Lung (tissue), 12 donors: ENCODE measurements around the gene PRDM5. TPM values are rescaled to one million over a fixed set of nuclear protein-coding genes. Genes with fewer than 3 reads are reported as not detected.

Experiments
- ATAC-seq: fragments of 200-7000 bp; cut with Tn5 transposase; one replicate; pipeline ENCODE4 v1.9.1; 2020; ENCODE audit warnings: moderate number of reproducible peaks; ENCODE audit not compliant: insufficient read depth, low FRiP score
- DNase-seq, 3 donors: peaks; one replicate each; pipeline ENCODE4 v3.0.0-alpha.2; 2013 to 2017
- H3K27ac ChIP-seq, 2 donors: one replicate each; pipeline ENCODE4 v1.5.1; 2013; ENCODE audit warnings: mild to moderate bottlenecking in 2 of 2, moderate library complexity in 2 of 2, control low read depth in 1 of 2, inconsistent platforms in 1 of 2, low read depth in 1 of 2, low read length in 1 of 2
- H3K27me3 ChIP-seq, 3 donors: one replicate each; pipeline ENCODE4 v1.5.1; 2013; ENCODE audit warnings: low read length in 2 of 3; ENCODE audit not compliant: control insufficient read depth in 3 of 3, insufficient read depth in 3 of 3
- H3K36me3 ChIP-seq, 4 donors: one replicate each; pipeline ENCODE4 v1.5.1; 2013; ENCODE audit warnings: low read length in 4 of 4, mild to moderate bottlenecking in 1 of 4, moderate library complexity in 1 of 4; ENCODE audit not compliant: control insufficient read depth in 4 of 4, insufficient read depth in 4 of 4
- H3K4me1 ChIP-seq, 5 donors: one replicate each; pipeline ENCODE4 v1.5.1; 2013; ENCODE audit warnings: low read length in 5 of 5, mild to moderate bottlenecking in 2 of 5, moderate library complexity in 1 of 5; ENCODE audit not compliant: control insufficient read depth in 5 of 5, insufficient read depth in 5 of 5
- H3K4me3 ChIP-seq: one replicate; pipeline ENCODE4 v1.5.1; 2013; ENCODE audit warnings: mild to moderate bottlenecking, control low read depth, moderate library complexity
- H3K9ac ChIP-seq, 2 donors: one replicate each; pipeline ENCODE4 v1.5.1; 2013; ENCODE audit warnings: low read length in 2 of 2, control low read depth in 1 of 2; ENCODE audit not compliant: insufficient read depth in 1 of 2
- H3K9me3 ChIP-seq, 4 donors: one replicate each; pipeline ENCODE4 v1.5.1; 2013; ENCODE audit warnings: low read length in 3 of 4, mild to moderate bottlenecking in 1 of 4, moderate library complexity in 1 of 4; ENCODE audit not compliant: control insufficient read depth in 4 of 4, insufficient read depth in 3 of 4
- WGBS, 2 donors: extraction: QIAGEN DNeasy Blood & Tissue Kit; methylation state at CpG; one replicate each; pipeline ENCODE4 v1.1.7; 2013; 5-methylcytosine and 5-hydroxymethylcytosine counted together
- polyA plus RNA-seq, 2 donors: library from polyadenylated mRNA; stranded (reverse); fragments of 200-250 nt; gene quantifications; one replicate each; pipeline ENCODE4 v1.2.1, GENCODE V29; 2013
- total RNA-seq, 2 donors: library from RNA; depleted of rRNA in 1 of 2; stranded (reverse); fragments of >200 nt in 1 of 2; gene quantifications; one replicate each; pipeline ENCODE4 v1.2.1, GENCODE V29; 2014 to 2021
- TF ChIP-seq, protein P1 (sequence below): IDR thresholded peaks from 2 replicates; pipeline ENCODE4 v1.5.1; 2012; ENCODE audit warnings: mild to moderate bottlenecking; ENCODE audit errors: control extremely low read depth, extremely low read depth
- donor health status: control.
- donor health status: control.
- donor health status: Bipolar disorder and iron deficiency.
- donor health status: healthy.
- donor health status: DM: yes; HTN: yes; CAD: no.

The PRDM5 gene
- total and polyA plus RNA-seq, 4 donors, result 3.0 to 57.6 (median 9.2) TPM

- WGBS, 2 donors, result 56 to 73% methylated on average over 13 of the region's 13 CpGs
- no peak overlapping the region for H3K4me3 ChIP-seq
- TF ChIP-seq, protein P1, sequence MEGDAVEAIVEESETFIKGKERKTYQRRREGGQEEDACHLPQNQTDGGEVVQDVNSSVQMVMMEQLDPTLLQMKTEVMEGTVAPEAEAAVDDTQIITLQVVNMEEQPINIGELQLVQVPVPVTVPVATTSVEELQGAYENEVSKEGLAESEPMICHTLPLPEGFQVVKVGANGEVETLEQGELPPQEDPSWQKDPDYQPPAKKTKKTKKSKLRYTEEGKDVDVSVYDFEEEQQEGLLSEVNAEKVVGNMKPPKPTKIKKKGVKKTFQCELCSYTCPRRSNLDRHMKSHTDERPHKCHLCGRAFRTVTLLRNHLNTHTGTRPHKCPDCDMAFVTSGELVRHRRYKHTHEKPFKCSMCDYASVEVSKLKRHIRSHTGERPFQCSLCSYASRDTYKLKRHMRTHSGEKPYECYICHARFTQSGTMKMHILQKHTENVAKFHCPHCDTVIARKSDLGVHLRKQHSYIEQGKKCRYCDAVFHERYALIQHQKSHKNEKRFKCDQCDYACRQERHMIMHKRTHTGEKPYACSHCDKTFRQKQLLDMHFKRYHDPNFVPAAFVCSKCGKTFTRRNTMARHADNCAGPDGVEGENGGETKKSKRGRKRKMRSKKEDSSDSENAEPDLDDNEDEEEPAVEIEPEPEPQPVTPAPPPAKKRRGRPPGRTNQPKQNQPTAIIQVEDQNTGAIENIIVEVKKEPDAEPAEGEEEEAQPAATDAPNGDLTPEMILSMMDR, result no peak
- H3K27me3 ChIP-seq, result no peaks in the 10 kb centered on the region
- peaks cover 0 to 8% (median 0%) of the 10 kb centered on the region in 4 donors for H3K36me3 ChIP-seq
- no peaks in the 10 kb centered on the region for H3K9me3 ChIP-seq
- H3K27ac ChIP-seq, result peak overlapping the region in 1 of 2 donors; percentile 40
- DNase-seq (no peak), ATAC-seq (no peak)
- no peak overlapping the region for H3K9ac ChIP-seq
- H3K4me1 ChIP-seq, result peaks cover 0 to 2% (median 0%) of the 10 kb centered on the region in 5 donors
Measured at GRCh38 chr4:120816296-120816965, 106.1 kb downstream of the PRDM5 start.

DNA sequence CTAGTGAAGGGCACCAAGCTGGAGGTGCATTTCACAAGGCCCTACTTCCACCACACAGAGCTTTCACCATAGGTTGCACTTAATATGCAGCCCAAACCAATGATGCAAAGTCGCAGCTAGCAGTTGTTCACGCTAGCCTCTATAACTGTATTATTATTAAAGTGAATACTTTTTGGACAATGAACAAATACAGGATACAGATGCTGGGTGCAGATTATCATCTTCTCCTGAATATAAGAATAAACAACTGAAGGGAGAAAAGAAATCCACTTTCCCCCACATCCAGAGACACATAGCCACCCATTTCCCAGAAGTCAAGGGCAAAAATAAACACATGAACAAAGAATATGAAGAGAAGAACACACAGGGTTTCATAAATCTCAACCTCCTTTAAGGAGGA, 107.2 kb downstream of the PRDM5 start:
- H3K27ac ChIP-seq, result no peak overlapping the region
- TF ChIP-seq, protein P1, result no peak

GRCh38 chr4:120814886-120815285, 107.6 kb downstream of the PRDM5 start:
- Histone ChIP-seq H3K4me3 (no peak overlapping the region), H3K9me3 (no peaks in the 10 kb centered on the region), H3K27ac (no peak overlapping the region), H3K27me3 (no peaks in the 10 kb centered on the region), H3K4me1 (peaks cover 0 to 2% (median 0%) of the 10 kb centered on the region in 5 donors), H3K9ac (no peak overlapping the region), H3K36me3 (peaks cover 0 to 8% (median 0%) of the 10 kb centered on the region in 4 donors)
- DNase-seq, result no peak
- TF ChIP-seq, protein P1, result no peak
- ATAC-seq, result no peak
- WGBS, 2 donors, result 89 to 92% methylated on average over 2 of the region's 2 CpGs

More for the DNA sequence above, 107.2 kb downstream of the PRDM5 start:
- no peak overlapping the region for H3K9ac ChIP-seq
- H3K36me3 ChIP-seq, result peaks cover 0 to 8% (median 0%) of the 10 kb centered on the region in 4 donors
- no peak for ATAC-seq
- 50 to 73% methylated on average over 2 of the region's 2 CpGs for WGBS, 2 donors
- no peaks in the 10 kb centered on the region for H3K27me3 ChIP-seq
- no peak overlapping the region for H3K4me3 ChIP-seq
- DNase-seq, result peak in 1 of 3 donors; percentile 19
- H3K4me1 ChIP-seq, result peaks cover 0 to 2% (median 0%) of the 10 kb centered on the region in 5 donors
- no peaks in the 10 kb centered on the region for H3K9me3 ChIP-seq

DNA sequence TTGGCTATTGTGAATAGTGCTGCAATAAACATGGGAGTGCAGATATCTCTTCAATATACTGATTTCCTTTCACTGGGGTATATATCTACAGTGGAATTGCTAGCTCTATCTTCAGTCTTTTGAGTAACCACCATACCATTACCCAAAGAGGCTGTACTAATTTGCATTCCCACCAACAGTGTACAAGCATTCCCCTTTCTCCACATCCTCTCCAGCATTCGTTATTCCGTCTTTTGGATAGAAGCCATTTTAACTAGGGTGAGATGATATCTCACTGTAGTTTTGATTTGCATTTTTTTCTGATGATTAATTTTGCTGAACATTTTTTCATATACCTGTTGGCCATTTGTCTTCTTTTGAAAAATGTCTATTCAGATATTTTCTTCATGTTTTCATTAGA, 110.3 kb downstream of the PRDM5 start:
- TF ChIP-seq, protein P1, result no peak
- no peak overlapping the region for H3K9ac ChIP-seq
- 82 to 86% methylated on average over 2 of the region's 2 CpGs for WGBS, 2 donors
- ATAC-seq (no peak), DNase-seq (no peak)
- H3K9me3 ChIP-seq, result peaks cover 0 to 6% (median 0%) of the 10 kb centered on the region in 4 donors
- no peak overlapping the region for H3K4me3 ChIP-seq
- H3K27me3 ChIP-seq, result no peaks in the 10 kb centered on the region
- peaks cover 0 to 18% (median 5%) of the 10 kb centered on the region in 4 donors for H3K36me3 ChIP-seq
- H3K4me1 ChIP-seq, result peaks cover 0 to 2% (median 0%) of the 10 kb centered on the region in 5 donors
- no peak overlapping the region for H3K27ac ChIP-seq
